Adipose tissue (tissue), 3 donors: ENCODE data around the gene FKBP1B. TPM values are rescaled to one million over a fixed set of nuclear protein-coding genes. Genes with fewer than 3 reads are reported as not detected.
"Not testable (repeated sequence)": the region's sequence is repeated elsewhere in the genome, so short reads cannot be mapped to it uniquely, and the experiment has no call there.

Experiments used
- H3K27ac ChIP-seq: one replicate; pipeline ENCODE4 v1.5.1; 2013; ENCODE audit warnings: low read depth, low read length
- WGBS, 3 donors: extraction: QIAGEN DNeasy Blood & Tissue Kit; methylation state at CpG; one replicate each; pipeline ENCODE4 v1.1.7; 2013; 5-methylcytosine and 5-hydroxymethylcytosine counted together
- polyA plus RNA-seq, 3 donors: library from polyadenylated mRNA; stranded (reverse); fragments of 200-250 nt; gene quantifications; one replicate each; pipeline ENCODE4 v1.2.3, GENCODE V29; 2013
- donor health status: healthy with polysubstance abuse.
- donor health status: Bipolar disorder and iron deficiency.
- donor health status: healthy.

Gene FKBP1B
- polyA plus RNA-seq, 3 donors, result 6.7 to 8.2 (median 7.9) TPM

DNA sequence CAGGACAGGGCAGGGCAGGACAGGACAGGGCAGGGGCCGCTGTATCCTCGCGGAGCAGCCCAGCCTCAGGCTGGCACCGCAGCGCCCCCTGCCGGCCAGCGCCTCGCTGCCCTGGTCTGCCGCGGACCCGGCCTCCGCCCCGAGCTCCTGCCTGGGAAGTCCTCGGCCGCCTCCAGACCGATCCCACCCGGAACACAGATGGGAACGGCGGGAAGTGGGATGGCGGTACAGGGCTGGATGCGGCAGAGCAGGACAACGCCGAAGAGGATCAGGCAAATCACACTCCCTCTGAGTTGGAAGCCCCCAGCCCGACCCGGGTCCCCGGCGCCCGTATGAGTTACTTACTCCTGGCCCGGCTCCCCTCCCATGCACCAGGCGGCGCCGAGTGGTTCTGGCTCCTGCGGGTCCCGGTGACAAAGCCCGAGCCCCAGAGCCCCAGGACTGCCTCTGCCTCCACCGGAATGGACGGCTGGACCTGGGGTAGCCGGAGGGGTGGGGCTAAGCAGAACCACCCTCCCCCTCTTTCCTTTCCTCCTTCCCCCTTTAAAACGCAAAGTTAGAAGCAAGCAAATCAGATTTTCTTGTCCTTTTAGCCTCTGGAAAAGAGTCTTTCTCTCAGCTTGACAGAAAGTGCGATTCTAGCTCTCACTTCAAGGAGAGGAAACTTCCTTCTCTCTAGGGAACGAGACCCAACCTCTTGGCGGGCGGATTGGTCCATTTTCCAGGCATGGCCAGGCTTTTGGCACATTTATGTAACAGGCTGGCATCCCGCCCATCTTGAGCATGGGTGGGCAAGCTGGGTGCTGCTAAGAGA, 35.1 kb downstream of the FKBP1B start, which contains the start of gene TP53I3:
Gene TP53I3, minus strand, starts transcription at position 449 of the 814 bp plus-strand sequence. CDS start 508 bp downstream, outside the sequence.
- WGBS, 3 donors, result 0 to 1% (median 1%) methylated on average over 41 to 44 of the region's 44 CpGs
- H3K27ac ChIP-seq, result peak within 1 kb of the TSS; percentile 47

GRCh38 chr2:24085200-24085489, 35.6 kb downstream of the FKBP1B start:
- 6 to 18% (median 17%) methylated on average over 11 of the region's 11 CpGs for WGBS, 3 donors
- H3K27ac ChIP-seq, result no peak overlapping the region

GRCh38 chr2:24086241-24086640, 36.7 kb downstream of the FKBP1B start:
- WGBS, 3 donors, result 80 to 96% (median 93%) methylated on average over 1 of the region's 1 CpG
- H3K27ac ChIP-seq, result no peak overlapping the region

DNA sequence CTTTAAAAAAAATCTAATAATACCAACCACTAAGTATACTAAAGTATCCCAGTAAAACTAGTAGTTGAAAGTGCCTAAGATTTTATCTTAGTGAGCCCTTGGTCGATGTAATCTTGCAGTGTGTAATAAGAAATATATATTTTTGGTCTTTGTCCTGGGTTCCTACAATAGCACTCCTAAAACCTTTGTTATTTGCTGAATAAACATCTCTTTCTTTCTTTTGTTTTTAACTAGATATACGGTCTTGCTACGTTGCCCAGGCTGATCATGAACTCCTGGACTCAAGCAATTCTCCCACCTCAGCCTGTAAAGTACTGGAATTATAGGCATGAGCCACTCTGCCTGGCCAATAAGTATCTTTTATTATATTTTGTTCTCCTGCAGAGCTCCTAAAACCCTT, 37.5 kb downstream of the FKBP1B start:
- 78 to 88% (median 85%) methylated on average over 3 of the region's 3 CpGs for WGBS, 3 donors
- H3K27ac ChIP-seq, result no peak overlapping the region

- no peak overlapping the region for H3K27ac ChIP-seq
- WGBS, 3 donors, result 37 to 81% (median 60%) methylated on average over 2 of the region's 2 CpGs
These were observed 39.3 kb downstream of the FKBP1B start for GRCh38 chr2:24088821-24089359.

DNA sequence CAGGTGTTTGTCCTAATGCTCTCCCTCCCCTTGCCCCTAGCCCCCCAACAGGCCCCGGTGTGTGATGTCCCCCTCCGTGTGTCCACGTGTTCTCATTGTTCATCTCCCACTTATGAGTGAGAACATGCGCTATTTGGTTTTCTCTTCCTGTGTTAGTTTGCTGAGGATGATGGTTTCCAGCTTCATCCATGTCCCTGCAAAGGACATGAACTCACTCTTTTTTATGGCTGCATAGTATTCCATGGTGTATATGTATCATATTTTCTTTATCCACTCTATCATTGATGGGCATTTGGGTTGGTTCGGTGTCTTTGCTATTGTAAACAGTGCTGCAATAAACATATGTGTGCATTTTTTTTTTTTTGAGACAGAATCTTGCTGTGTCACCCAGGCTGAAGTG, 43.7 kb downstream of the FKBP1B start:
- H3K27ac ChIP-seq, result not testable (repeated sequence)
- 95 to 99% (median 98%) methylated on average over 5 of the region's 5 CpGs for WGBS, 3 donors

- 60 to 86% (median 80%) methylated on average over 17 of the region's 17 CpGs for WGBS, 3 donors
- not testable (repeated sequence) for H3K27ac ChIP-seq
These were observed 45.7 kb downstream of the FKBP1B start for GRCh38 chr2:24095171-24095677.

DNA sequence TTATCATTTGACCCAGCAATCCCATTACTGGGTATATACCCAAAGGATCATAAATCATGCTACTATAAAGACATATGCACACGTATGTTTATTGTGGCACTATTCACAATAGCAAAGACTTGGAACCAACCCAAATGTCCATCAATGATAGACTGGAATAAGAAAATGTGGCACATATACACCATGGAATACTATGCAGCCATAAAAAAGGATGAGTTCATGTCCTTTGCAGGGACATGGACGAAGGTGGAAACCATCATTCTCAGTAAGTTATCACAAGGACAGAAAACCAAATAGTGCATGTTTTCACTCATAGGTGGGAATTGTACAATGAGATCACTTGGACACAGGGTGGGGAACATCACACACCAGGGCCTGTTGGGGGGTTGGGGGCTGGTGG, 51.2 kb downstream of the FKBP1B start:
- WGBS, 3 donors, result 93 to 96% (median 94%) methylated on average over 2 of the region's 2 CpGs
- H3K27ac ChIP-seq, result not testable (repeated sequence)

GRCh38 chr2:24101992-24102391, 52.5 kb downstream of the FKBP1B start:
- 67 to 93% (median 69%) methylated on average over 2 of the region's 2 CpGs for WGBS, 3 donors
- H3K27ac ChIP-seq, result no peak overlapping the region

DNA sequence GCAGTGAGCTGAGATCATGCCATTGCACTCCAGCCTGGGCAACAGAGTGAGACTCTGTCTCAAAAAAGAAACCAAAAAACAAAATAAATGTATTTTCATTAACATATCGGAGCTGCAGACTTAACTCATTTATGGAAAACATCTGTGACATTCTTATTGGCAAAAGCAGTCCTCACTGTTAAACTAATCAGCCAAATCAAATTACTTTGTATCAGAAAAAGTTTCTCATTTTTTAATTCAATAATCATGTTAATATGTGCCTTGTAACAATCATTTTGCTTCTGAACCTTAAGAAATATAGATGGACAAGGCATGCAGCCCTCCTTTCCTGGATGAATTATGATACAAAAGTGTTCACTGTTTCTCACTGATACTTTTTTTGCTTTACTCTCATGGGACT, 53.1 kb downstream of the FKBP1B start:
- 75 to 88% (median 85%) methylated on average over 1 of the region's 1 CpG for WGBS, 3 donors
- no peak overlapping the region for H3K27ac ChIP-seq

DNA sequence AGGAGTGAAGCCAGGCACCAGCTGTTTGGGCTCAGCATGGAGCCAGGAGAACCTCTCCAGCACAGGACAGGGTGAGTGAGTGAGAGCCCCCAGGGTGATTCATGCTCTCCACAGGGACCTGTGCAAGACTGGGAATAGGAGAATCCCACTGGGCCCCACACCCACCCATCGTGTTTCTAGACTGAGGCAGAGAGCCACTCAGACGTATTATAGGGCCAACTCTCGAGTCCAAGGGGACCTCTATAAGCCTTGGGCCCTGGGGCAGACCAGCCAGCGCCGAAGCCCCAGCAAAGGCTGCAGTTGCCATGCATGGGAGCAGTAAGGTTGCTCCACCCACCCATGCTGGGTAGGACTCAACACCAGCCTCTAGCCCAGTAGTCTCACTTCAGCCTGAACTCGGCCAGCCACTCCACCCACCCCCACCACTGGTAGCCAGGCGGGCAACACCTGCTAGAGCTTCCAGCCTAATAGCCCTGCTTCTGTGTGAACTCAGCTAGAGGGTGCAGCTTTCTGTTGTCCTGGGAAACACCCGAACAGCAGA, 54.6 kb downstream of the FKBP1B start:
- WGBS, 3 donors, result 93 to 97% (median 95%) methylated on average over 8 of the region's 8 CpGs

GRCh38 chr2:24104906-24105305, 55.4 kb downstream of the FKBP1B start:
- WGBS, 3 donors, result 50 to 73% (median 70%) methylated on average over 4 of the region's 4 CpGs
- H3K27ac ChIP-seq, result no peak overlapping the region

More for the DNA sequence above, 54.6 kb downstream of the FKBP1B start:
- H3K27ac ChIP-seq, result no peak overlapping the region

DNA sequence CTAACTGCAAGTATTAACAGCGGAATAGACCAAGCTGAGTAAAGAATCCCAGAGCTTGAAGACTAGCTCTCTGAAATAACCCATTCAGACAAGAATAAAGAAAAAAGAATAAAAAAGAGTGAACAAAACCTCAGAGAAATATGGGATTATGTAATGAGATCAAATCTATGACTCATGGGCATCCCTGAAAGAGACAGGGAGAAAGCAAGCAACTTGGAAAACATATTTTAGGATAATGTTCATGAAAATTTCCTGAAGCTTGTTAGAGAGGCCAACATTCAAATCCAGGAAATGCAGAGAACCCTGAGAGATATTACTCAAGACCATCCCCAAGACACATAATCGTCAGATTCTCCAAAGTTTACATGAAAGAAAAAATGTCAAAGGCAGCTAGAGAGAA, 56.3 kb downstream of the FKBP1B start:
- H3K27ac ChIP-seq, result no peak overlapping the region

GRCh38 chr2:24106786-24107185, 57.2 kb downstream of the FKBP1B start:
- H3K27ac ChIP-seq, result no peak overlapping the region

More for the DNA sequence above, 56.3 kb downstream of the FKBP1B start:
- 27 to 49% (median 48%) methylated on average over 2 of the region's 2 CpGs for WGBS, 3 donors

- WGBS, 3 donors, result 52 to 97% (median 57%) methylated on average over 1 of the region's 1 CpG
These were observed 57.8 kb downstream of the FKBP1B start for GRCh38 chr2:24107336-24107735.

GRCh38 chr2:24109431-24109830, 59.9 kb downstream of the FKBP1B start:
- not testable (repeated sequence) for H3K27ac ChIP-seq
- WGBS, 3 donors, result 92 to 97% (median 94%) methylated on average over 1 of the region's 1 CpG

More at GRCh38 chr2:24107336-24107735, 57.8 kb downstream of the FKBP1B start:
- no peak overlapping the region for H3K27ac ChIP-seq

GRCh38 chr2:24110660-24111303, 61.2 kb downstream of the FKBP1B start:
- H3K27ac ChIP-seq, result no peak overlapping the region
- 82 to 92% (median 87%) methylated on average over 7 of the region's 7 CpGs for WGBS, 3 donors

GRCh38 chr2:24111407-24111901, 61.9 kb downstream of the FKBP1B start:
- no peak overlapping the region for H3K27ac ChIP-seq
- WGBS, 3 donors, result 50 to 71% (median 68%) methylated on average over 2 of the region's 2 CpGs
